NCI-H526 (cell line): Measurements from ENCODE around the gene MBD2.
A peak's percentile ranks its signal among the peaks of the same experiment; 100 is the strongest.
"Not testable (repeated sequence)": the region's sequence is repeated elsewhere in the genome, so short reads cannot be mapped to it uniquely, and the experiment has no call there.

Experiments used
- DNase-seq, 2 experiments: peaks; one replicate each; lab custom pipeline; 2025; lab: John Stamatoyannopoulos, UW

Gene MBD2

GRCh38 chr18:54235871-54236270 is 11.4 kb upstream of the MBD2 start:
- no peak for DNase-seq

- no peak for DNase-seq
Observed at GRCh38 chr18:54233747-54234146, 9.3 kb upstream of the MBD2 start.

- peak; percentile 26 to 55 for DNase-seq
Observed at GRCh38 chr18:54233228-54233625, 8.8 kb upstream of the MBD2 start.

- DNase-seq: peak in 1 of 2 experiments; percentile 6
Observed at GRCh38 chr18:54232485-54233227, 8.2 kb upstream of the MBD2 start.

GRCh38 chr18:54229421-54230059 is 5.1 kb upstream of the MBD2 start:
- no peak for DNase-seq

GRCh38 chr18:54228364-54228763 is 3.9 kb upstream of the MBD2 start:
- DNase-seq: no peak

- DNase-seq: peak in 1 of 2 experiments; percentile 45
Observed at GRCh38 chr18:54223568-54224241, 764 bp downstream of the MBD2 start.

- peak; percentile 23 to 52 for DNase-seq
Observed at GRCh38 chr18:54222922-54223567, 1.4 kb downstream of the MBD2 start.

GRCh38 chr18:54220406-54220805 is 4.1 kb downstream of the MBD2 start:
- DNase-seq: no peak

- DNase-seq: not testable (repeated sequence)
Observed at GRCh38 chr18:54218803-54219202, 5.7 kb downstream of the MBD2 start.

GRCh38 chr18:54218299-54218698 is 6.2 kb downstream of the MBD2 start:
- no peak for DNase-seq

GRCh38 chr18:54217624-54218023 is 6.8 kb downstream of the MBD2 start:
- no peak for DNase-seq

GRCh38 chr18:54215069-54215468 is 9.4 kb downstream of the MBD2 start:
- no peak for DNase-seq

GRCh38 chr18:54210463-54210862 is 14.0 kb downstream of the MBD2 start:
- no peak for DNase-seq

GRCh38 chr18:54209471-54210180 is 14.8 kb downstream of the MBD2 start:
- DNase-seq: no peak

- no peak for DNase-seq
Observed at GRCh38 chr18:54206447-54206846, 18.0 kb downstream of the MBD2 start.

GRCh38 chr18:54205959-54206358 is 18.5 kb downstream of the MBD2 start:
- no peak for DNase-seq

GRCh38 chr18:54205448-54205847 is 19.0 kb downstream of the MBD2 start:
- DNase-seq: not testable (repeated sequence)

- DNase-seq: no peak
Observed at GRCh38 chr18:54204883-54205282, 19.6 kb downstream of the MBD2 start.

GRCh38 chr18:54203914-54204313 is 20.6 kb downstream of the MBD2 start:
- DNase-seq: no peak

- no peak for DNase-seq
Observed at GRCh38 chr18:54202851-54203250, 21.6 kb downstream of the MBD2 start.
